DMS53 (cell line): ENCODE measurements around the gene CHI3L1.

Experiments
- DNase-seq: peaks from one replicate; lab custom pipeline; 2025; lab: John Stamatoyannopoulos, UW

CHI3L1 gene

DNA sequence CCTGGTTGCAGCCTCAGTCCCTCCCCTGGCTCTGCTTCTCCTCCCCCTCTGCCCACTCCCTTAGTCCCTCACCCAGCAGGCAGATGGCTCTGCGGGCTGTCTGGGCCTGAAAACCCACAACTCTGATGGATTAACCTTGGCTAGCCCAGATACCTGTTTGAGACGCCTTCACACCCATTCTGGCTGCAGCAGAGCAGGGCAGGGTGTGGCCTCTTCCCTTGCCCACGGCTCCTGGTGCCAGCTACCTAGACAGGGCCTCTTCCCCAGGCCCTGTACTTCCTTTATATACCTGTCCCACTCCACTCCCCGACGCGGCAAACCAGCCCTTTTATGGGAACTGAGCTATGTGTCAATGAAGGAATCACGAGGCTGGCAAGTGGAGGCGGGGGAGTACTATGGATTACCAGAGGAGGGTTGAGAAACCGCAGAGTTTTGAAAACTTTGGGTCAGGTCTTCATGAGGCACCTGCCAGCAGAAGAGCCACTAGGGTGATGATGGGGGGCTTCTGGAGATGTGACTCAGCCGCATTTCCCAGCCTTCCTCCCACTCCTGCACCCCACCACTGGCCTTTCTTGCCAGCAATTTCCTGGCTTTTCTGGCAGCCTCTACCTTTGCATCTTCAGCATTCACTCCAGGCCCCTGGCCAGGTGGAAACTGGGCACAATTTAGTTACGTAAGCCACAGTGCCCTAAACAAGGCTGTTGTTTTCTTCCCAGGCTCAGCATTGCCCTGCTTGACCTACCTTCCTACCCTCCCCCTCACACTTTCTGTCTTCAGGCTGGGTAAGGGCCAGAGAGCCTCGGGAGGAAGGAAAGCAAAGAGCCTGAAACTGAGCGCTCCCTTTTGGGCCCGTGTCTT, at the start of gene CHI3L1:
TSS of gene CHI3L1 (minus strand) at position 259 of the 858 bp plus-strand sequence. CDS start at position 178, 81 bp downstream.
- no peak for DNase-seq

- DNase-seq: peak; percentile 12
Observed at GRCh38 chr1:203234901-203235300, 48.4 kb upstream of the CHI3L1 start.

DNA sequence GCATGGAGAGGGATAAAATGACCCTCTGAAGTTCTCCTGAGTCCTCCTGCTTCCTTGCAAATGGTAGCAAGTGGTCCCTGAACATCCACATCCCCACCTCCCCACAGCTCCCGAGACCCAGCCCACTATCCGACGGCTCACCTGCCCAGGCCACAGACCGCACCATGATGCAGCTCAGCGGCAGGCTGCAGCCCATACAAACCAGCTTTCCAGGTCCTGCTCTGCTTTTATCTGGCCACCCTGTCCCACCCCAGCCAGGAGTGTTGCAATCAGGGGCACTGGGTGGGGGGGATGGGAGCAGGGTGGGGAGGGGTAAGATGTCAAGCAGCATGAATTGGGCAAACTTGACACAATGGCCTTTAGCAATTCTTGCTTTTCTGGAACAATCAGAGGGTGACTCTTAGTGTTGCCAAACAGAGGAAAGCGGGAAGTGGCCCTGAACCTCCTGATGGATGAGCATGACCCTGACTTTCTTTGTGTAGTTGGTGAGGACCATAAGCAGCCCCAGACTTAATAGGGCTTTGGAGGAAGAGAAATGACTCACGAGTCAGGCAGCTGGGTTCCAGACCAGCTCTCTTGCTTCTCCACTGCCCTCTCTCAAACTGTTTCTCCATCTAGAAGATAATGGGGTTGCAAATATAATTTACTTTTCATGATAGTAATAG, 43.1 kb upstream of the CHI3L1 start, which contains the start of gene CHIT1:
TSS of gene CHIT1 (minus strand) at position 203 of the 665 bp plus-strand sequence. CDS start at position 166, 37 bp downstream.
- no peak for DNase-seq

GRCh38 chr1:203228670-203229069, 42.2 kb upstream of the CHI3L1 start:
- DNase-seq: no peak

GRCh38 chr1:203227371-203228083, 41.0 kb upstream of the CHI3L1 start:
- DNase-seq: no peak

- peak; percentile 16 for DNase-seq
Observed at GRCh38 chr1:203225071-203225470, 38.6 kb upstream of the CHI3L1 start.

DNA sequence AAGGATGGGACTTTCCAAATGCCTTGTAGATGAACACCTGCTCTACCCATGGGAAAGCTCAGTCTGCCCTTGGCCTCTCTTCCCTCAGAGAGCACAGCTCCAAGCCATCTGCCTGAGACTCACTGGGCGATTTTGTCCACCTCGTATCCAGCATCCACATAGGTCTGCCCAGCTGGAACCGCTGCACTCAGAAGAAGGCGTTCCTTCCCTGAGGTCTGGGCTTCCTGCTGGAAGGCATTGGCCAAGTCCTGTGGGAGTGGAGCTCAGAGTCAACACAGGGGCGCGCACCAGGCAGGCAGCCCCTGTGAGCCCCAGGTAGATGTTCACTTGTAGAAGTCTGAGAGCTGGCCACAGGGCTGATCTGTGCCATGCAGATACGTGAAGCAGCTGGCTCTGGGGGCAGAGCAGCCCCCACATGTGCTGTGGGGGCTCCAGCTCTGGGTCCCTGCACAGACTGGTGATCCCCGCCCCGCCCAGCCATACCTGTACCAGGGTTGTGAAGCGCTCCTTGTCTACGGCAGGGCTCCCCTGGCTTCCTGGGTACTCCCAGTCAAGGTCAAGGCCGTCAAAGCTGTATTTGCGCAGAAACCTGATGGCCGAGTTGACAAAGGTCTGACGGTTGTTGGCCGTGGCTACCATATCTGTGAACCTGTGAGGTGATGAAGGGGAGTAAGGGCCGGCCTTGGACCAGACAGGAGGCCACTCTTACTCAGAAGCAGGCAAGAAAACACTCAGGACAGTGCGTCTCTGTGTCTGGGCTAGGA, 36.7 kb upstream of the CHI3L1 start:
- no peak for DNase-seq

GRCh38 chr1:203219934-203220333, 33.4 kb upstream of the CHI3L1 start:
- no peak for DNase-seq

DNA sequence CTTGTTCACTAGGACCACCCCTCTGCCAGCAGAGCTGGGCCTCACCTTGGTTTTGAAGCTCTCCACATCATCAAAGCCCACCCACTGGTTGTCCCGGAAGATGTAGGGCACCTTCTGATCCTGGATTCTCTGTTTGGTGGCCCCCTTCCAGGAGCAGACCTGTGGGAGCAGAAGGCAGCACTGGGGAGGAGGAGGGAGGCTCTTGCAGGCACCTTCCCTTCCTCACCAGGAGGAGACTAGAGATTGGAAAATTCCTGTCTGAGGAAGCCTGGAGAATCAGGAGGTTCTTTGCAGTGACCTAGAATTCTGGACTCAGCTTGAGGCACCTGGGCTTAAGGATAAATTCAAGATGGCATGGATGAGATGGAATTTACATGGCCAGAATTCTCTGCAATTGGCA, 32.7 kb upstream of the CHI3L1 start:
- no peak for DNase-seq

GRCh38 chr1:203217668-203218067, 31.2 kb upstream of the CHI3L1 start:
- DNase-seq: no peak

DNA sequence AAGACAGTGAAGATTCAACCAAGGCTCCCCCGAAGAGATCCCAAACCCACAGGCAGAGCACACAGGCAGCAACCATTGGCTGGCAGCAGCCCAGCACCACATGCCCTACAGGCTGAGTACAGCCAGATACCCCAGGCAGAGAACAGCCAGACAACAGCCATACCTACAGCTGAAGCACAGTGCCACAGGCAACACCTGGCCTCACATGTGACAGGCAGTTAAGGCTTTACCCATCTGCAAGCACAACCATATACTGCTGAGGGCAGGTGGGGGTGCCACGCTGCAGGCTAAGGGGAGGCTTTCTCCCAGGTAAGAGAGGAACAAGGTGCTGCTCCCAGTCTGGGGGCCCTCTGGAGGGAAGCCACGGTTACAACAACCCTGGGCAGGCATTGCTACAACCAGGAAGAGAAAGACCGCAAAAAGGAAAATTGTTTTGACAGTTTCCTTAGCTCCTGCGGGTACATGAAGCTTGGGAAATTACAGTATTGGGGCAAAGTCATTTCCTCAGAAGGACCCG, 30.7 kb upstream of the CHI3L1 start:
- DNase-seq: peak; percentile 47

GRCh38 chr1:203216274-203217138, 30.0 kb upstream of the CHI3L1 start:
- DNase-seq: peak; percentile 83

- DNase-seq: peak; percentile 41
Observed at GRCh38 chr1:203215573-203215972, 29.1 kb upstream of the CHI3L1 start.

DNA sequence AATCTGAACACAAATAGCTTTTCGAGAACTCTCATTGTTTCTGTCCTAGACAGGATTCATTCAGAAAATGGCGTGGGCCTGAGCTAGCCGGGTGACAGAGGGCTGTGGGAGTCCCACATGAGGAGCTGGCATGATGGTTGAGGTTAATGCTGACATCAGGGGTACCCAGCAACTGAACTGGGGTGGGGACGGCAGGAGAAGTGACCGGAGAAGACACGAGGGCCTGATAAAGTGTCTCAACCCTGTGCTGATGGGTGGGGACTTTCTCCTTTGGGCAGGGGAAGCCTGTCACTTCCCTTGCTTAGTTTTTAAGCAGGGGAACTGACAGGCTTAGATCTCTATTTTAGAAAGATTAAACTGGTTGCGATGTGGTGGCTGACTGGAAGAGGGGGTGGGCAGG, 28.4 kb upstream of the CHI3L1 start:
- DNase-seq: no peak

- DNase-seq: no peak
Observed at GRCh38 chr1:203213126-203213525, 26.6 kb upstream of the CHI3L1 start.

DNA sequence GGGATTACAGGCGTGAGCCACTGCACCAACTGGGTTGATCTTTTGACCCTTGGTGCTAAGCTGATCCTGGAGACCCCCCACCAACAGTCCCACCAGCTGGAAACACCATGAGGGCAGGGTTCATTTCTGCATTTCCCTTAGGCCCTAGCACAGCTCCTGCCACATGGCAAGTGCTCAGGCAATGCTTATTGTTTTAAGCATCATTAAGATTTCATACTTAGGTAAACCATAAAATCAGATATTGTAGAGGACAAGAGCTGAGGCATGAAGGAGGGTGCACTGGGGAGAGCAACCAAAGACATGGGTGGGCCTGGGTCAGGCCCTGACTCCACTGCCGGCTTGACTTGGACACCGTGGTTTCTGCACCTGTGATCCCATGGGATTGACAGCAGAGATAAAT, 25.3 kb upstream of the CHI3L1 start:
- DNase-seq: no peak

GRCh38 chr1:203210988-203211387, 24.5 kb upstream of the CHI3L1 start:
- DNase-seq: no peak

- no peak for DNase-seq
Observed at GRCh38 chr1:203210350-203210749, 23.8 kb upstream of the CHI3L1 start.

- DNase-seq: no peak
Observed at GRCh38 chr1:203208181-203208580, 21.7 kb upstream of the CHI3L1 start.

GRCh38 chr1:203207751-203208150, 21.2 kb upstream of the CHI3L1 start:
- no peak for DNase-seq
